ENCODE data around the gene GABRR1.
A peak's percentile ranks its signal among the peaks of the same experiment; 100 is the strongest.
"Not testable (repeated sequence)": the region's sequence is repeated elsewhere in the genome, so short reads cannot be mapped to it uniquely, and the experiment has no call there.

Gene GABRR1

GRCh38 chr6:89217299-89217910 is at the start of gene GABRR1:
GABRR1 (minus strand) TSS chr6:89217358; CDS start chr6:89217322, 36 bp downstream.
- no peak for DNase-seq

- no peak for DNase-seq
Measured at GRCh38 chr6:89264296-89264695, 47.1 kb upstream of the GABRR1 start.

GRCh38 chr6:89260832-89261231 is 43.7 kb upstream of the GABRR1 start:
- peak in 1 of 2 experiments; percentile 12 for DNase-seq

- DNase-seq: no peak
Measured at GRCh38 chr6:89260310-89260709, 43.2 kb upstream of the GABRR1 start.

- DNase-seq: no peak
Measured at GRCh38 chr6:89258912-89259311, 41.8 kb upstream of the GABRR1 start.

- DNase-seq: no peak
Measured at GRCh38 chr6:89257781-89258180, 40.6 kb upstream of the GABRR1 start.

GRCh38 chr6:89257346-89257745 is 40.2 kb upstream of the GABRR1 start:
- no peak for DNase-seq

GRCh38 chr6:89255417-89255816 is 38.3 kb upstream of the GABRR1 start:
- no peak for DNase-seq

GRCh38 chr6:89254569-89254968 is 37.4 kb upstream of the GABRR1 start:
- DNase-seq: no peak

GRCh38 chr6:89252907-89253306 is 35.7 kb upstream of the GABRR1 start:
- DNase-seq: no peak

GRCh38 chr6:89251976-89252375 is 34.8 kb upstream of the GABRR1 start:
- DNase-seq: no peak

GRCh38 chr6:89251170-89251569 is 34.0 kb upstream of the GABRR1 start:
- no peak for DNase-seq

GRCh38 chr6:89250239-89250638 is 33.1 kb upstream of the GABRR1 start:
- DNase-seq: no peak

- no peak for DNase-seq
Measured at GRCh38 chr6:89244241-89244985, 27.3 kb upstream of the GABRR1 start.

GRCh38 chr6:89243331-89243629 is 26.1 kb upstream of the GABRR1 start:
- DNase-seq: no peak

- DNase-seq: peak; percentile 3 to 65
Measured at GRCh38 chr6:89242574-89243330, 25.6 kb upstream of the GABRR1 start.

GRCh38 chr6:89239338-89239737 is 22.2 kb upstream of the GABRR1 start:
- DNase-seq: no peak

- DNase-seq: no peak
Measured at GRCh38 chr6:89237158-89237557, 20.0 kb upstream of the GABRR1 start.

- DNase-seq: not testable (repeated sequence)
Measured at GRCh38 chr6:89233605-89234004, 16.4 kb upstream of the GABRR1 start.

- no peak for DNase-seq
Measured at GRCh38 chr6:89222712-89223039, 5.5 kb upstream of the GABRR1 start.

GRCh38 chr6:89221971-89222711 is 5.0 kb upstream of the GABRR1 start:
- DNase-seq: peak in 1 of 2 experiments; percentile 31

GRCh38 chr6:89221129-89221528 is 4.0 kb upstream of the GABRR1 start:
- DNase-seq: no peak

- DNase-seq: no peak
Measured at GRCh38 chr6:89216411-89216810, 747 bp downstream of the GABRR1 start.

GRCh38 chr6:89215391-89215790 is 1.8 kb downstream of the GABRR1 start:
- DNase-seq: no peak
